MM.1S (cell line): ENCODE results near the gene CCL7.

Experiments
- DNase-seq: peaks from one replicate; pipeline ENCODE4 v3.0.0-alpha.2; 2015
- H2AFZ ChIP-seq: fragments of 300-600 bp; sonication (generic); 2 replicates; pipeline ENCODE4 v1.6.0; 2016; ENCODE audit warnings: antibody characterized with exemption, low read length
- H3F3A ChIP-seq: fragments of 300-600 bp; sonication (generic); 2 replicates; pipeline ENCODE4 v1.6.1; 2016; ENCODE audit warnings: mild to moderate bottlenecking, antibody characterized with exemption, low read length, moderate library complexity, mixed read lengths; ENCODE audit not compliant: insufficient read depth
- H3K27ac ChIP-seq: fragments of 300-600 bp; sonication (generic); 2 replicates; pipeline ENCODE4 v1.5.1; 2016; ENCODE audit warnings: mild to moderate bottlenecking, low read length
- H3K27me3 ChIP-seq: fragments of 300-600 bp; sonication (generic); replicated peaks from 2 replicates; pipeline ENCODE4 v1.6.0; 2016; ENCODE audit warnings: low read length; ENCODE audit not compliant: insufficient read depth
- H3K36me3 ChIP-seq: fragments of 300-600 bp; sonication (generic); replicated peaks from 2 replicates; pipeline ENCODE4 v1.6.1; 2016; ENCODE audit warnings: mild to moderate bottlenecking, low read length, mixed read lengths; ENCODE audit not compliant: insufficient read depth
- H3K4me1 ChIP-seq: fragments of 300-600 bp; sonication (generic); 2 replicates; pipeline ENCODE4 v1.6.1; 2016; ENCODE audit warnings: low read length, mixed read lengths
- H3K4me2 ChIP-seq: fragments of 300-600 bp; sonication (generic); 2 replicates; pipeline ENCODE4 v1.6.0; 2016; ENCODE audit warnings: low read depth, low read length
- H3K4me3 ChIP-seq: fragments of 300-600 bp; sonication (generic); 2 replicates; pipeline ENCODE4 v1.5.1; 2016; ENCODE audit warnings: low read length, mixed read lengths
- H3K79me2 ChIP-seq: fragments of 300-600 bp; sonication (generic); 2 replicates; pipeline ENCODE4 v1.6.1; 2016; ENCODE audit warnings: mixed run types, low read length, mixed read lengths
- H3K9ac ChIP-seq: fragments of 300-600 bp; sonication (generic); 2 replicates; pipeline ENCODE4 v1.6.1; 2016; ENCODE audit warnings: low read length, mixed read lengths
- H3K9me2 ChIP-seq: fragments of 300-600 bp; sonication (generic); replicated peaks from 2 replicates; pipeline ENCODE4 v1.6.1; 2016; ENCODE audit warnings: mild to moderate bottlenecking, low read length, mixed read lengths; ENCODE audit not compliant: insufficient read depth
- H3K9me3 ChIP-seq: fragments of 300-600 bp; sonication (generic); replicated peaks from 2 replicates; pipeline ENCODE4 v1.6.1; 2016; ENCODE audit warnings: mild to moderate bottlenecking, low read length, mixed read lengths; ENCODE audit not compliant: insufficient read depth
- H4K20me1 ChIP-seq: fragments of 300-600 bp; sonication (generic); 2 replicates; pipeline ENCODE4 v1.6.1; 2016; ENCODE audit warnings: mild to moderate bottlenecking, low read length, moderate library complexity, mixed read lengths; ENCODE audit not compliant: insufficient read depth
- CTCF ChIP-seq: fragments of 300-600 bp; sonication (generic); IDR thresholded peaks from 2 replicates; pipeline ENCODE4 v1.5.1; 2016; ENCODE audit warnings: antibody characterized with exemption, low read length, mixed read lengths
- EZH2 ChIP-seq: fragments of 300-600 bp; sonication (generic); optimal IDR thresholded peaks from 2 replicates; pipeline ENCODE3; 2017; ENCODE audit warnings: low read depth, mild to moderate bottlenecking, antibody characterized with exemption, low read length, mixed read lengths
- EZH2phosphoT487 ChIP-seq: fragments of 300-600 bp; sonication (generic); IDR thresholded peaks from 2 replicates; pipeline ENCODE4 v1.6.1; 2018; ENCODE audit warnings: antibody characterized with exemption, low read length

The CCL7 gene

GRCh38 chr17:34257986-34258326 lies 12.1 kb upstream of the CCL7 start:
- H3K4me3 ChIP-seq: no peak overlapping the region
- no peaks in the 10 kb centered on the region for H3K79me2 ChIP-seq
- no peak for DNase-seq
- no peak overlapping the region for H3K4me2 ChIP-seq
- peaks cover 33% of the 10 kb centered on the region for H3K4me1 ChIP-seq
- no peaks in the 10 kb centered on the region for H3K36me3 ChIP-seq
- H3K9me2 ChIP-seq: no peaks in the 10 kb centered on the region
- no peak overlapping the region for H2AFZ ChIP-seq
- no peak overlapping the region for H3K9ac ChIP-seq
- no peaks in the 10 kb centered on the region for H3K9me3 ChIP-seq
- no peaks in the 10 kb centered on the region for H4K20me1 ChIP-seq
- no peaks in the 10 kb centered on the region for H3K27me3 ChIP-seq
- no peak overlapping the region for H3K27ac ChIP-seq
- TF ChIP-seq EZH2 (no peak), EZH2phosphoT487 (no peak), CTCF (no peak)
- H3F3A ChIP-seq: peaks cover 14% of the 10 kb centered on the region

GRCh38 chr17:34259146-34259545 lies 10.9 kb upstream of the CCL7 start:
- no peaks in the 10 kb centered on the region for H3K79me2 ChIP-seq
- H3K4me3 ChIP-seq: no peak overlapping the region
- H3K9ac ChIP-seq: no peak overlapping the region
- no peaks in the 10 kb centered on the region for H4K20me1 ChIP-seq
- no peaks in the 10 kb centered on the region for H3K9me2 ChIP-seq
- DNase-seq: no peak
- TF ChIP-seq EZH2 (no peak), CTCF (no peak), EZH2phosphoT487 (no peak)
- H3K27me3 ChIP-seq: no peaks in the 10 kb centered on the region
- H2AFZ ChIP-seq: no peak overlapping the region
- H3K9me3 ChIP-seq: no peaks in the 10 kb centered on the region
- no peak overlapping the region for H3K4me2 ChIP-seq
- no peak overlapping the region for H3K27ac ChIP-seq
- peaks cover 14% of the 10 kb centered on the region for H3F3A ChIP-seq
- peaks cover 33% of the 10 kb centered on the region for H3K4me1 ChIP-seq
- no peaks in the 10 kb centered on the region for H3K36me3 ChIP-seq

GRCh38 chr17:34260861-34261260 lies 9.2 kb upstream of the CCL7 start:
- Histone ChIP-seq H3K27ac (no peak overlapping the region), H3K27me3 (no peaks in the 10 kb centered on the region), H3K9me2 (no peaks in the 10 kb centered on the region), H3K36me3 (no peaks in the 10 kb centered on the region), H3K79me2 (no peaks in the 10 kb centered on the region), H2AFZ (no peak overlapping the region), H3K4me2 (no peak overlapping the region), H3K4me1 (peaks cover 18% of the 10 kb centered on the region), H3K9me3 (no peaks in the 10 kb centered on the region), H3K4me3 (no peak overlapping the region), H4K20me1 (no peaks in the 10 kb centered on the region), H3K9ac (no peak overlapping the region), H3F3A (peaks cover 14% of the 10 kb centered on the region)
- TF ChIP-seq EZH2phosphoT487: no peak
- TF ChIP-seq EZH2: no peak
- no peak for TF ChIP-seq CTCF
- no peak for DNase-seq
